ENCODE data around the gene ARFGEF2. TPM values are rescaled to one million over a fixed set of nuclear protein-coding genes. Genes with fewer than 3 reads are reported as not detected.
"Not testable (repeated sequence)": the region's sequence is repeated elsewhere in the genome, so short reads cannot be mapped to it uniquely, and the experiment has no call there.

ARFGEF2 gene
- total RNA-seq, 3 donors from 2014 or later: 46.2 to 73.8 (median 68.0) TPM

DNA sequence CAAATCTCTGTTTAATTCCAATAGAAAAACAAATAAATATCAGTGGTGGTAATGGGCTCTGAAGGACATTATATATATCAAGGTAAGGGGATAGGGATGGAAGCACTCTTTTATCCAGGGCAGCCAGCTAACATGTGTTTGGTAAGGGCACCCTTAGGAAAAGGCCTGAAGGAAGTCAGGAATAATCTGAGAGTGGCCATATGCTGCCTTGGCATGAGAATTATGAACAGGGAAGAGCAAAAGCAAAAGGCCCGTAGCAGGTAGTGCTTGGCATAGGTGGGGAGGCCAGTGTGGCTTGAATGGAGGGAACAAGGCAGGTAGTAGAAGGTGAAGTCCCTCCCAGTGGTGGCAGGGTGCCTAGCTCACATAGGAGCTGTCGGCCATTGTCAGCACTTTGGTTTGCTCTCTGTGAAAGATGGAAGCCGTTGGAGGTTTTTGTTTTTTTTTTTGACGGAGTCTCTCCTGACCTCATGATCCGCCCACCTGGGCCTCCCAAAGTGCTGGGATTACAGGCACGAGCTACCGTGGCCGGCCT lies 85.0 kb downstream of the ARFGEF2 start:
- peaks cover 22% of the 10 kb centered on the region for H3K36me3 ChIP-seq (ENCODE audit: low read depth)
- no peaks in the 10 kb centered on the region for H3K4me1 ChIP-seq (ENCODE audit: low read depth)
- H3K9me3 ChIP-seq: no peaks in the 10 kb centered on the region
- no peak overlapping the region for H3K4me3 ChIP-seq
- DNase-seq: no peak
- TF ChIP-seq, protein P1, sequence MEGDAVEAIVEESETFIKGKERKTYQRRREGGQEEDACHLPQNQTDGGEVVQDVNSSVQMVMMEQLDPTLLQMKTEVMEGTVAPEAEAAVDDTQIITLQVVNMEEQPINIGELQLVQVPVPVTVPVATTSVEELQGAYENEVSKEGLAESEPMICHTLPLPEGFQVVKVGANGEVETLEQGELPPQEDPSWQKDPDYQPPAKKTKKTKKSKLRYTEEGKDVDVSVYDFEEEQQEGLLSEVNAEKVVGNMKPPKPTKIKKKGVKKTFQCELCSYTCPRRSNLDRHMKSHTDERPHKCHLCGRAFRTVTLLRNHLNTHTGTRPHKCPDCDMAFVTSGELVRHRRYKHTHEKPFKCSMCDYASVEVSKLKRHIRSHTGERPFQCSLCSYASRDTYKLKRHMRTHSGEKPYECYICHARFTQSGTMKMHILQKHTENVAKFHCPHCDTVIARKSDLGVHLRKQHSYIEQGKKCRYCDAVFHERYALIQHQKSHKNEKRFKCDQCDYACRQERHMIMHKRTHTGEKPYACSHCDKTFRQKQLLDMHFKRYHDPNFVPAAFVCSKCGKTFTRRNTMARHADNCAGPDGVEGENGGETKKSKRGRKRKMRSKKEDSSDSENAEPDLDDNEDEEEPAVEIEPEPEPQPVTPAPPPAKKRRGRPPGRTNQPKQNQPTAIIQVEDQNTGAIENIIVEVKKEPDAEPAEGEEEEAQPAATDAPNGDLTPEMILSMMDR (IDR thresholded peaks at IDR 0.05): no peak
- intact Hi-C loops (cut with DNase I, micrococcal nuclease): no loop called here
- ATAC-seq: no peak

DNA sequence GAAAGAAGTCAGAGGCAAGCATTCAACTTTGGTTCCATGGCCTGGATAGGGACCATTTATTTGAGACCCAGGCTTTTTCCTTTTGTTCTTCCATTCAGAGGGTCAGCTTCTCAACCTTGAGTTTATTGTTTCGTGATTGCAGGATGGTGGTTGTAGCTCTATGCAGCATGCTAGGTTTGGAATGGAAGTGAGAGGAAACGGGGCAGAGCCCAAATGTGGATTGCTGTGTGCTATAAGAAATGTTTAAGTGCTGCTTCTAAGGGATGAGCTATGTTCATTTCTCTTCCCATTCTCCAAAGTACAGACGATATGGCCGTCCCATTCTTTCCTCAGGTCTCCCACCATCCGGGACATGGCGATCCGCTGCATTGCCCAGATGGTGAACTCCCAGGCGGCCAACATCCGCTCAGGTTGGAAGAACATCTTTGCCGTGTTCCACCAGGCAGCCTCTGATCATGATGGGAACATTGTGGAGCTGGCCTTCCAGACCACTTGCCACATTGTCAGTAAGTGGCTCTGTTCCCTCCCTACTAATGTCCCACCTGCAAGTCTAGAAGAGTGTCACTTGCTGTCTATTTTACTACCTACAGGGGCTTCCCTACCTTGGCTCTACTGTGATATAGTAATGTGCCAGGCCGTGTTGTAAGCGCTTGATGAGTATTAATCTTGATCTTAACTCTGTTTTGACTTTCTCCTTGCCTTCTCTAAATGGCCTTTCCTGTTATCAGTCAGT lies 88.6 kb downstream of the ARFGEF2 start:
- Histone ChIP-seq H3K36me3 (ENCODE audit: low read depth) (peaks cover 23% of the 10 kb centered on the region), H3K4me3 (no peak overlapping the region), H3K9me3 (no peaks in the 10 kb centered on the region), H3K4me1 (ENCODE audit: low read depth) (no peaks in the 10 kb centered on the region)
- intact Hi-C loops (cut with DNase I, micrococcal nuclease): no loop called here
- TF ChIP-seq, protein P1 (IDR thresholded peaks at IDR 0.05): no peak
- ATAC-seq: no peak
- no peak for DNase-seq

DNA sequence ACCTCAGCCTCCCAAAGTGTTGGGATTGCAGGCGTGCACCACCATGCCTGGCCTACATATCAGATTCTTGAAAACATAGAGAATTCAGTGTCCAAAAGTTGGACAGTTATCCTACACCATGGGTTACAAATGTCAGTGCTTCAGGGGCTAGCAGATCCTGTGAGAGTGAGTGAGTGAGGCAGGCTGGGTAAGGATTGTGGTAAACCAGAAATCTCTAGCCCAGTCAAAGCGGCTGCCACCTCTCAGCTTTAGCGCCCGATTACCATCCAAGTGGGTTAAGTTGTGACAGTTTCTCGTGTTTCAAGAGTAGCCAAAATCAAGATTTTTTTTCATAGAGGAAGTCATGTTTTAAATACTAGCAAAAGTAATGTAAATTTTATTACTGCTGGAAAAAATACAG lies 102.7 kb downstream of the ARFGEF2 start:
- no peak overlapping the region for H3K4me3 ChIP-seq
- no peak for DNase-seq
- TF ChIP-seq, protein P1 (IDR thresholded peaks at IDR 0.05): no peak
- no peaks in the 10 kb centered on the region for H3K4me1 ChIP-seq (ENCODE audit: low read depth)
- H3K9me3 ChIP-seq: no peaks in the 10 kb centered on the region
- H3K36me3 ChIP-seq (ENCODE audit: low read depth): peaks cover 17% of the 10 kb centered on the region
- intact Hi-C loops (cut with DNase I, micrococcal nuclease): no loop called here
- ATAC-seq: no peak

DNA sequence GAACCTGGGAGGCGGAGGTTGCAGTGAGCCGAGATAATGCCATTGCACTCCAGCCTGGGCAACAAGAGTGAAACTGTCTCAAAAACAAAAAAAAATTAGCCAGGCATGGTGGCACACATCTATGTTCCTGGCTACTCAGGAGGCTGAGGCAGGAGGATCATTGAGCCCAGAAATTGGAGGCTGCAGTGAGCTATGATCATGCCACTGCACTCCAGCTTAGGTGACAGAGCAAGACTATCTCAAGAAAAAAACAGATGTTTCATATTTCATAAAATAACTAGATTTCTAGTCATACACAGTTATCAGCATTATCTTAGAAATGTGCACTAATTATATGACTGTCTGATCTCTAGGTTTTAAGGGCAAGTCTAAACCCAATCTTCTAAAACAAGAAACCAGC lies 106.7 kb downstream of the ARFGEF2 start:
- not testable (repeated sequence) for H3K36me3 ChIP-seq (ENCODE audit: low read depth); ATAC-seq; H3K9me3 ChIP-seq

DNA sequence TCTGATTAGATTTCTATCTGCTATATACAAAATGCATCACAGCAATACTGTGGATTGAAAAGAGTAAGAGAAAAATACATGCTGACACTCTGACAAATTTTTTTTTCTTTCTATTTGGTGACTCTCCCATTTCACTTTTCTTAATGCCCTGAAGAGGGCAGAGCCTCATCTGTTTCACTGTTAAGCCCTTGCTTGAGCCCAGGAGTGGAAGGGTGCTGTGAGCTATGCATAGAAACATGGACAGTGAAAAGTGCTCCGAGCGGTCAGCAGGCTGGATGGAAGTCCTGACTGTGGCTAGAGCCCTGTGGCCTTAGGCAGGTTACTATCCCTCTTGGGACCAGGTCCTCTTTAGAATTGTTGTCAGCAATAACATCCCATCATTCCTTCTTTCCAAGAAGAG lies 107.2 kb downstream of the ARFGEF2 start:
- DNase-seq (no peak), ATAC-seq (no peak)
- TF ChIP-seq, protein P1 (IDR thresholded peaks at IDR 0.05): no peak
- peaks cover 9% of the 10 kb centered on the region for H3K36me3 ChIP-seq (ENCODE audit: low read depth)
- no peaks in the 10 kb centered on the region for H3K9me3 ChIP-seq
- intact Hi-C loops (cut with DNase I, micrococcal nuclease): no loop called here
- H3K4me3 ChIP-seq: no peak overlapping the region
- H3K4me1 ChIP-seq (ENCODE audit: low read depth): no peaks in the 10 kb centered on the region

More for the DNA sequence above, 106.7 kb downstream of the ARFGEF2 start:
- intact Hi-C loops (cut with DNase I, micrococcal nuclease); H3K4me1 ChIP-seq (ENCODE audit: low read depth); H3K4me3 ChIP-seq; DNase-seq: not testable (repeated sequence)

DNA sequence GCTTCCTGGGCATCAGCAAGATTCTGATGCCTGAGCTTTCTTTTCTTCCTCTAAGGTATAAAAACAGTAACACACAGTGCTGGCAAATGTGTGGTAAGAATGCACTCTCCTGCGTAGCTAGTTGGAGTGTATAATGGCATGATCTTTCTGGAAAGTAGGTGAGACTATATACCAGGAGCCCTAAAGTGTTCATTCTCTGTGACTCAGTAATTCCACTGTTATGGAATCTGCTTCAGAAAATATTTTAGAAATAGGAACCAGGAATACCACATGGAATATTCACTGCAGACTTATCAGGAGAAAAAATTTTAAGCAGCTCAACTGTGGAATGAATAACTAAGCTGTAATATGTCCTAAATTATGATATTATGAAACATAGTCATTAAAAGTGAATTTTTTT lies 107.7 kb downstream of the ARFGEF2 start:
- DNase-seq (no peak), ATAC-seq (no peak)
- no peaks in the 10 kb centered on the region for H3K9me3 ChIP-seq
- H3K4me1 ChIP-seq (ENCODE audit: low read depth): no peaks in the 10 kb centered on the region
- TF ChIP-seq, protein P1 (IDR thresholded peaks at IDR 0.05): no peak
- peaks cover 9% of the 10 kb centered on the region for H3K36me3 ChIP-seq (ENCODE audit: low read depth)
- intact Hi-C loops (cut with DNase I, micrococcal nuclease): no loop called here
- H3K4me3 ChIP-seq: no peak overlapping the region
